Sigmoid colon (tissue), 7 donors: ENCODE results near the gene TPCN2. TPM values are rescaled to one million over a fixed set of nuclear protein-coding genes. Genes with fewer than 3 reads are reported as not detected.

ENCODE experiments used
- DNase-seq: peaks from one replicate; pipeline ENCODE4 v3.0.0-alpha.2; 2019
- H3K27ac ChIP-seq, 4 donors: fragments of 200-600 bp; sonication (generic); one replicate each; pipeline ENCODE4 v1.5.1; 2016 to 2019; ENCODE audit warnings: mild to moderate bottlenecking in 1 of 4
- H3K27me3 ChIP-seq, 3 donors: fragments of 200-600 bp; sonication (generic); one replicate each; pipeline ENCODE4 v1.5.1; 2019; ENCODE audit warnings: mild to moderate bottlenecking in 1 of 3
- H3K36me3 ChIP-seq, 4 donors: fragments of 200-600 bp; sonication (generic); one replicate each; pipeline ENCODE4 v1.5.1; 2016 to 2019
- H3K4me1 ChIP-seq, 4 donors: fragments of 200-600 bp; sonication (generic); one replicate each; pipeline ENCODE4 v1.5.1; 2017 to 2019
- H3K4me3 ChIP-seq, 4 donors: fragments of 200-600 bp; sonication (generic); one replicate each; pipeline ENCODE4 v1.5.1; 2017 to 2019; ENCODE audit warnings: mild to moderate bottlenecking in 2 of 4, moderate library complexity in 1 of 4
- H3K9me3 ChIP-seq, 4 donors: fragments of 200-600 bp in 3 of 4; sonication (generic) in 3 of 4; one replicate each; pipeline versions ENCODE4 v1.5.1 to v1.6.1; 2013 to 2019
- CTCF ChIP-seq, 4 experiments: fragments of 450-650 bp in 3 of 4; fragments of 200-600 bp in 1 of 4; IDR thresholded peaks; one replicate each; pipeline ENCODE4 v1.5.1; 2016 to 2019; ENCODE audit warnings: antibody characterized with exemption in 4 of 4, mild to moderate bottlenecking in 3 of 4, moderate library complexity in 2 of 4
- EP300 ChIP-seq, 4 donors: sonication (generic); formaldehyde crosslinking; IDR thresholded peaks; one replicate each; pipeline ENCODE4 v1.6.1; 2017; ENCODE audit warnings: antibody characterized with exemption in 4 of 4
- POLR2A ChIP-seq, 2 donors: fragments of 450-650 bp; IDR thresholded peaks; one replicate each; pipeline ENCODE4 v1.6.1; 2016; ENCODE audit warnings: antibody characterized with exemption in 2 of 2, mild to moderate bottlenecking in 2 of 2, moderate library complexity in 2 of 2
- POLR2AphosphoS5 ChIP-seq, 4 donors: sonication (generic); formaldehyde crosslinking; IDR thresholded peaks; one replicate each; pipeline ENCODE4 v1.6.1; 2017; ENCODE audit warnings: antibody characterized with exemption in 4 of 4
- WGBS, 2 donors: extraction: QIAGEN DNeasy Blood & Tissue Kit; methylation state at CpG; one replicate each; pipeline ENCODE4 v1.1.7; 2013; 5-methylcytosine and 5-hydroxymethylcytosine counted together
- intact Hi-C: fragments of 100-400 bp; cut with DNase I; formaldehyde crosslinking; loops from one replicate; pipeline ENCODE4 v1.15.1; 2023
- polyA plus RNA-seq, 3 donors: library from polyadenylated mRNA; stranded (reverse); fragments of 200-250 nt; gene quantifications; one replicate each; pipeline ENCODE4 v1.2.3, GENCODE V29; 2013
- total RNA-seq, 4 donors: library from RNA; depleted of rRNA; stranded (reverse); fragments of >200 nt; gene quantifications; one replicate each; pipeline ENCODE4 v1.1.0, GENCODE V29; 2016
- donor health status: healthy with polysubstance abuse.
- donor health status: Bipolar disorder and iron deficiency.
- donor health status: healthy.

Gene TPCN2
- total and polyA plus RNA-seq, 7 donors = 1.6 to 43.5 (median 17.5) TPM

GRCh38 chr11:69173331-69173730 is 124.6 kb downstream of the TPCN2 start:
- TF ChIP-seq CTCF (IDR thresholded peaks at IDR 0.05) (no peak), EP300 (IDR thresholded peaks at IDR 0.05) (no peak), POLR2A (IDR thresholded peaks at IDR 0.05) (no peak), POLR2AphosphoS5 (IDR thresholded peaks at IDR 0.05) (no peak)
- H3K4me3 ChIP-seq = no peak overlapping the region
- 93 to 97% methylated on average over 3 of the region's 3 CpGs for whole genome bisulfite sequencing, 2 donors
- no peak for DNase-seq
- no peaks in the 10 kb centered on the region for H3K4me1 ChIP-seq
- peaks cover 0 to 4% (median 1%) of the 10 kb centered on the region in 4 donors for H3K9me3 ChIP-seq
- H3K36me3 ChIP-seq = no peaks in the 10 kb centered on the region
- intact Hi-C loops = no loop called here
- H3K27ac ChIP-seq = no peak overlapping the region
- no peaks in the 10 kb centered on the region for H3K27me3 ChIP-seq

GRCh38 chr11:69173925-69174581 is 125.3 kb downstream of the TPCN2 start:
- Histone ChIP-seq H3K4me1 (no peaks in the 10 kb centered on the region), H3K27ac (no peak overlapping the region), H3K36me3 (no peaks in the 10 kb centered on the region), H3K27me3 (no peaks in the 10 kb centered on the region), H3K4me3 (no peak overlapping the region), H3K9me3 (peaks cover 0 to 4% (median 1%) of the 10 kb centered on the region in 4 donors)
- intact Hi-C loops = no loop called here
- TF ChIP-seq CTCF (IDR thresholded peaks at IDR 0.05) (no peak), POLR2A (IDR thresholded peaks at IDR 0.05) (no peak), POLR2AphosphoS5 (IDR thresholded peaks at IDR 0.05) (no peak), EP300 (IDR thresholded peaks at IDR 0.05) (no peak)
- WGBS, 2 donors = 95 to 96% methylated on average over 8 of the region's 8 CpGs
- DNase-seq = no peak

GRCh38 chr11:69174841-69175240 is 126.1 kb downstream of the TPCN2 start:
- TF ChIP-seq CTCF (IDR thresholded peaks at IDR 0.05) (no peak), EP300 (IDR thresholded peaks at IDR 0.05) (no peak), POLR2A (IDR thresholded peaks at IDR 0.05) (no peak), POLR2AphosphoS5 (IDR thresholded peaks at IDR 0.05) (no peak)
- Histone ChIP-seq H3K27ac (no peak overlapping the region), H3K27me3 (no peaks in the 10 kb centered on the region), H3K9me3 (peaks cover 0 to 4% (median 1%) of the 10 kb centered on the region in 4 donors), H3K4me1 (no peaks in the 10 kb centered on the region), H3K36me3 (no peaks in the 10 kb centered on the region), H3K4me3 (no peak overlapping the region)
- DNase-seq = no peak
- intact Hi-C loops = no loop called here
- 93% methylated on average over 2 of the region's 2 CpGs for WGBS, 2 donors

GRCh38 chr11:69178819-69179482 is 130.2 kb downstream of the TPCN2 start:
- intact Hi-C loops = no loop called here
- no peak for DNase-seq
- TF ChIP-seq CTCF (IDR thresholded peaks at IDR 0.05) = no peak
- TF ChIP-seq EP300 (IDR thresholded peaks at IDR 0.05) = no peak
- TF ChIP-seq POLR2AphosphoS5 (IDR thresholded peaks at IDR 0.05) = no peak
- TF ChIP-seq POLR2A (IDR thresholded peaks at IDR 0.05) = no peak
- Histone ChIP-seq H3K4me1 (no peaks in the 10 kb centered on the region), H3K36me3 (no peaks in the 10 kb centered on the region), H3K4me3 (no peak overlapping the region), H3K9me3 (peaks cover 0 to 6% (median 1%) of the 10 kb centered on the region in 4 donors), H3K27me3 (no peaks in the 10 kb centered on the region), H3K27ac (no peak overlapping the region)
- WGBS, 2 donors = 54 to 77% methylated on average over 9 of the region's 9 CpGs
